GM12878 (cell line): ENCODE data around the gene ARHGAP45. TPM values are rescaled to one million over a fixed set of nuclear protein-coding genes. Genes with fewer than 3 reads are reported as not detected.

ENCODE experiments used
- BCL11A ChIP-seq: IDR thresholded peaks from 2 replicates; pipeline ENCODE4 v1.6.1; 2011; ENCODE audit warnings: low read depth, low read length
- BHLHE40 ChIP-seq, 2 experiments: fragments of 450-650 bp in 1 of 2; IDR thresholded peaks; 2 replicates each; pipeline ENCODE4 v1.6.1; 2011 to 2017; ENCODE audit warnings: low read depth in 2 of 2, borderline replicate concordance in 1 of 2, improper control_type of control experiment in 1 of 2, low read length in 1 of 2, mild to moderate bottlenecking in 1 of 2
- BRCA1 ChIP-seq: IDR thresholded peaks from 2 replicates; pipeline ENCODE4 v1.6.1; 2011; ENCODE audit warnings: low read depth, low read length, improper control_type of control experiment
- CBFB ChIP-seq: IDR thresholded peaks from 2 replicates; pipeline ENCODE4 v1.6.1; 2016; ENCODE audit warnings: antibody characterized with exemption, low read depth
- ELK1 ChIP-seq: IDR thresholded peaks from 2 replicates; pipeline ENCODE4 v1.6.1; 2012; ENCODE audit warnings: low read depth, low read length, improper control_type of control experiment
- ETV6 ChIP-seq, 2 experiments: fragments of 450-650 bp in 1 of 2; IDR thresholded peaks in 1 of 2; conservative IDR thresholded peaks in 1 of 2; 2 replicates each; pipeline ENCODE4 v1.6.1; 2014; ENCODE audit warnings: antibody characterized with exemption in 1 of 2, borderline replicate concordance in 1 of 2, low read depth in 1 of 2, mild to moderate bottlenecking in 1 of 2, moderate library complexity in 1 of 2
- FOXM1 ChIP-seq: IDR thresholded peaks from 2 replicates; pipeline ENCODE4 v1.6.1; 2012; ENCODE audit warnings: low read depth, mild to moderate bottlenecking, inconsistent platforms, low read length, moderate library complexity
- JUNB ChIP-seq: IDR thresholded peaks from 2 replicates; pipeline ENCODE4 v1.6.1; 2016; ENCODE audit warnings: antibody characterized with exemption, mild to moderate bottlenecking
- KAT2A ChIP-seq: conservative IDR thresholded peaks from 2 replicates; pipeline ENCODE4 v1.6.1; 2011; ENCODE audit warnings: low read depth, low read length; ENCODE audit not compliant: control insufficient read depth
- MYC ChIP-seq: IDR thresholded peaks from 2 replicates; pipeline ENCODE4 v1.6.1; 2011; ENCODE audit warnings: mild to moderate bottlenecking, low read length, moderate library complexity, inconsistent platforms; ENCODE audit not compliant: insufficient read depth, insufficient replicate concordance, insufficient read length, severe bottlenecking
- NFIC ChIP-seq: IDR thresholded peaks from 2 replicates; pipeline ENCODE4 v1.6.1; 2012; ENCODE audit warnings: low read depth, mild to moderate bottlenecking, inconsistent platforms, low read length, moderate library complexity
- NFXL1 ChIP-seq: fragments of 450-650 bp; IDR thresholded peaks from 2 replicates; pipeline ENCODE4 v1.6.1; 2017; ENCODE audit warnings: antibody characterized with exemption, mild to moderate bottlenecking, borderline replicate concordance
- NRF1 ChIP-seq: conservative IDR thresholded peaks from 2 replicates; pipeline ENCODE4 v1.6.1; 2011; ENCODE audit warnings: mild to moderate bottlenecking, low read depth, low read length, improper control_type of control experiment
- PAX8 ChIP-seq: fragments of 450-650 bp; IDR thresholded peaks from 2 replicates; pipeline ENCODE4 v1.6.1; 2017; ENCODE audit warnings: mild to moderate bottlenecking, moderate library complexity
- PKNOX1 ChIP-seq: fragments of 450-650 bp; IDR thresholded peaks from 2 replicates; pipeline ENCODE4 v1.6.1; 2016; ENCODE audit warnings: mild to moderate bottlenecking
- RAD51 ChIP-seq: fragments of 450-650 bp; IDR thresholded peaks from 2 replicates; pipeline ENCODE4 v1.6.1; 2016; ENCODE audit warnings: moderate library complexity, mild to moderate bottlenecking, inconsistent platforms
- RB1 ChIP-seq: fragments of 450-650 bp; formaldehyde crosslinking; IDR thresholded peaks from 2 replicates; pipeline ENCODE4 v1.6.1; 2017; ENCODE audit warnings: mild to moderate bottlenecking, borderline replicate concordance
- RBBP5 ChIP-seq: fragments of 200-600 bp; sonication (generic); conservative IDR thresholded peaks from 2 replicates; pipeline ENCODE4 v1.6.1; 2016
- RFX5 ChIP-seq: IDR thresholded peaks from 2 replicates; pipeline ENCODE4 v1.6.1; 2011; ENCODE audit warnings: low read depth, low read length, improper control_type of control experiment
- RUNX3 ChIP-seq: IDR thresholded peaks from 2 replicates; pipeline ENCODE4 v1.6.1; 2012; ENCODE audit warnings: low read length, inconsistent platforms
- SMARCA5 ChIP-seq: fragments of 450-650 bp; IDR thresholded peaks from 2 replicates; pipeline ENCODE4 v1.6.1; 2017; ENCODE audit warnings: mild to moderate bottlenecking
- ZBED1 ChIP-seq: IDR thresholded peaks from 2 replicates; pipeline ENCODE4 v1.6.1; 2016; ENCODE audit warnings: borderline replicate concordance
- polyA plus RNA-seq, 11 experiments: library from polyadenylated mRNA; depleted of rRNA in 4 of 11; unstranded in 6 of 11; stranded (reverse) in 5 of 11; fragments of >200 nt; fragmentation: Nextera tagmentation in 4 of 11; fragmentation: Illumina TruSeq in 1 of 11; extraction: Ambion mirVana in 4 of 11; extraction: Trizol in 1 of 11; gene quantifications; 1 replicate in 1 of 11; 2 replicates in 10 of 11; pipeline versions ENCODE4 v1.2.1 to v1.2.3, GENCODE V29; 2011 to 2016; ENCODE audit warnings: inconsistent platforms in 2 of 11, missing spikeins in 2 of 11, low read depth in 1 of 11
- total RNA-seq, 4 experiments: library from RNA; depleted of rRNA in 3 of 4; stranded (reverse); fragments of >200 nt in 3 of 4; fragmentation: Illumina TruSeq in 1 of 4; extraction: Trizol in 1 of 4; gene quantifications; 2 replicates each; pipeline versions ENCODE4 v1.2.1 to v1.2.3, GENCODE V29; 2013 to 2021
- TF ChIP-seq, protein P1 (sequence below): IDR thresholded peaks from 2 replicates; pipeline ENCODE4 v1.6.1; 2011; ENCODE audit warnings: borderline replicate concordance, low read depth, mild to moderate bottlenecking, moderate library complexity, mixed read lengths, low read length; ENCODE audit not compliant: insufficient read depth; ENCODE audit errors: extremely low read length
- TF ChIP-seq, protein P2 (sequence below): IDR thresholded peaks from 2 replicates; pipeline ENCODE4 v1.6.1; 2012; ENCODE audit warnings: low read depth, low read length, improper control_type of control experiment
- TF ChIP-seq, protein P3 (sequence below): fragments of 150-350 bp; IDR thresholded peaks from 2 replicates; pipeline ENCODE4 v1.6.1; 2014; ENCODE audit warnings: mild to moderate bottlenecking, low read depth, low read length
- TF ChIP-seq, protein P4 (sequence below): IDR thresholded peaks from 2 replicates; pipeline ENCODE4 v1.6.1; 2011; ENCODE audit warnings: low read depth, low read length, improper control_type of control experiment, borderline replicate concordance

ARHGAP45 gene
- total and polyA plus RNA-seq, 10 of the 15 experiments (the other 5 are each of a cell fraction or from before 2014, with no cell fraction given), result 1.4 to 151 (median 59.9) TPM

DNA sequence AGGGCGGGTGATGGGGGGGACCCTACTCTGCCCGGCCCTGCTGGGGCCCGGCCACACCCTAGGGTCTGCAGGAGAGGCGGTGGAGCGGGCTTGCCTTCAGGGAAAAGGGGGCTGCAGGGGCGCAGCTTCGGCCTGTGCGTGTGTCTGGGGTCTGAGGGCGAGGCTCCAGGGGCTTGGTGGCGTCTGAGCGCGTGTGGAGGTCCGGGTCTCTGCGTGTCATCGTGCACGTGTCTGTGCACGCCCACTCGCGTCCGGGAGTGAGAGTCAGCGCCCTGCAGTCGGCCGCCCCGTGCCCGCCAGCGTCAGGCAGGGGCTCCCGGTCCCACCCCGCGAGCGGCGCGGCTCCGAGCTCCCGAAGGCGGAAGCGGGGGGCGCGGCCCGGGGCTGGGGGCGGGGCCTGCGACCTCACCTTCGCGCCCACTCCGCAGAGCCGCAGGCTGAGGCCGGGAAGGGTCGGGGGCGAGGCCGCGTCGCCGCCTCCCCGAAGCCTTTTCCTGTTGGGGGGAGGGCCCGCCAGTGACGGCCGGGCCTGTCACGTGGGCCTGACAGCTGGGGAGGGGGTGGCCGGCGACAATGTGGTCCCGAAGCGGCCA lies at the start of gene ARHGAP45 (continued):
- TF ChIP-seq NFIC (no peak), BCL11A (no peak), NRF1 (no peak), BHLHE40 (IDR thresholded peaks at IDR 0.05; ENCODE audit: borderline replicate concordance in 1 of 2, low read depth in 2 of 2, low read length in 1 of 2) (peak; percentile 89 to 97), FOXM1 (no peak), MYC (no peak), RAD51 (peak; percentile 68), KAT2A (no peak), RFX5 (no peak), JUNB (no peak), CBFB (no peak), SMARCA5 (peak; percentile 96), ELK1 (no peak), RB1 (0 out of 2 replicates have a peak, but pooled peaks have one; percentile 7), RBBP5 (no peak), ZBED1 (no peak), RUNX3 (peak; percentile 31; the same call in 1 of the 2 replicates), PAX8 (no peak), NFXL1 (no peak), PKNOX1 (no peak; the same call in 1 of the 2 replicates), BRCA1 (no peak), ETV6 (conservative IDR thresholded peaks at IDR 0.05 in 1 of 2, IDR thresholded peaks at IDR 0.05 in 1 of 2; ENCODE audit: borderline replicate concordance in 1 of 2, low read depth in 1 of 2) (no peak)
- TF ChIP-seq, protein P1, sequence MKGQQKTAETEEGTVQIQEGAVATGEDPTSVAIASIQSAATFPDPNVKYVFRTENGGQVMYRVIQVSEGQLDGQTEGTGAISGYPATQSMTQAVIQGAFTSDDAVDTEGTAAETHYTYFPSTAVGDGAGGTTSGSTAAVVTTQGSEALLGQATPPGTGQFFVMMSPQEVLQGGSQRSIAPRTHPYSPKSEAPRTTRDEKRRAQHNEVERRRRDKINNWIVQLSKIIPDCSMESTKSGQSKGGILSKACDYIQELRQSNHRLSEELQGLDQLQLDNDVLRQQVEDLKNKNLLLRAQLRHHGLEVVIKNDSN, result peak; percentile 87
- TF ChIP-seq, protein P2, sequence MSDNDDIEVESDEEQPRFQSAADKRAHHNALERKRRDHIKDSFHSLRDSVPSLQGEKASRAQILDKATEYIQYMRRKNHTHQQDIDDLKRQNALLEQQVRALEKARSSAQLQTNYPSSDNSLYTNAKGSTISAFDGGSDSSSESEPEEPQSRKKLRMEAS, result peak; percentile 16; the same call in 1 of the 2 replicates
- TF ChIP-seq, protein P3, sequence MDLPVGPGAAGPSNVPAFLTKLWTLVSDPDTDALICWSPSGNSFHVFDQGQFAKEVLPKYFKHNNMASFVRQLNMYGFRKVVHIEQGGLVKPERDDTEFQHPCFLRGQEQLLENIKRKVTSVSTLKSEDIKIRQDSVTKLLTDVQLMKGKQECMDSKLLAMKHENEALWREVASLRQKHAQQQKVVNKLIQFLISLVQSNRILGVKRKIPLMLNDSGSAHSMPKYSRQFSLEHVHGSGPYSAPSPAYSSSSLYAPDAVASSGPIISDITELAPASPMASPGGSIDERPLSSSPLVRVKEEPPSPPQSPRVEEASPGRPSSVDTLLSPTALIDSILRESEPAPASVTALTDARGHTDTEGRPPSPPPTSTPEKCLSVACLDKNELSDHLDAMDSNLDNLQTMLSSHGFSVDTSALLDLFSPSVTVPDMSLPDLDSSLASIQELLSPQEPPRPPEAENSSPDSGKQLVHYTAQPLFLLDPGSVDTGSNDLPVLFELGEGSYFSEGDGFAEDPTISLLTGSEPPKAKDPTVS, result no peak
- TF ChIP-seq, protein P4, sequence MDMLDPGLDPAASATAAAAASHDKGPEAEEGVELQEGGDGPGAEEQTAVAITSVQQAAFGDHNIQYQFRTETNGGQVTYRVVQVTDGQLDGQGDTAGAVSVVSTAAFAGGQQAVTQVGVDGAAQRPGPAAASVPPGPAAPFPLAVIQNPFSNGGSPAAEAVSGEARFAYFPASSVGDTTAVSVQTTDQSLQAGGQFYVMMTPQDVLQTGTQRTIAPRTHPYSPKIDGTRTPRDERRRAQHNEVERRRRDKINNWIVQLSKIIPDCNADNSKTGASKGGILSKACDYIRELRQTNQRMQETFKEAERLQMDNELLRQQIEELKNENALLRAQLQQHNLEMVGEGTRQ, result peak; percentile 40
